D341Med (cell line): ENCODE results near the gene DCLRE1A.

Source experiments
- DNase-seq: peaks from one replicate; pipeline ENCODE4 v3.0.0; 2012; ENCODE audit warnings: low spot score

The DCLRE1A gene

DNA sequence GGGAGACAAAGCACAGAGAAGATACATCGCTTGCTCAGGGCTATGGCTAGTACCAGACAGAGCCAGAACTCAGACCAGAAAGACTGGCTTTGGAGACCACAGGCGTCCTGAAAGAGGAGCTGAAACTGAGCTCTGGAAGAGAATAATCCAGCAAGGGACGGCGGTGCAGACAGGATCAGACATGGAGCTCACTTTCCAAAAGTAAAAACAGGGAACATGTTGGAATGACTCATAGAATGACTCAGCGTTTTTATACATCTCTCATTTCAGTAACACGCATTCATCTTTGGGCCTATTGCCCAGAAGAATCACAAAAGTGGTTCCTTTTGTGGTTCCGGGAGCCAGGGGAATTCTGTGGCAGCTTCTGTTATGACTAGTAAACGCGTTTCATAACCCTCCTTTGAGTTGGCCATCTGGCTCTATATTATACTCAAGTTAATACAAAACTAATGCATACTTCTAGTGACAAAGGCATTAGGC lies 65.2 kb downstream of the DCLRE1A start:
- no peak for DNase-seq
